Karpas-422 (cell line): ENCODE data around the gene ITGA4. TPM values are rescaled to one million over a fixed set of nuclear protein-coding genes. Genes with fewer than 3 reads are reported as not detected.
A peak's percentile ranks its signal among the peaks of the same experiment; 100 is the strongest.
"Not testable (repeated sequence)": the region's sequence is repeated elsewhere in the genome, so short reads cannot be mapped to it uniquely, and the experiment has no call there.

Source experiments
- DNase-seq: peaks from one replicate; pipeline ENCODE4 v3.0.0-alpha.2; 2015
- H2AFZ ChIP-seq: fragments of 200-600 bp; sonication (generic); 2 replicates; pipeline ENCODE4 v1.6.1; 2014; ENCODE audit warnings: antibody characterized with exemption, low read length, mixed read lengths
- H3K27ac ChIP-seq: fragments of 200-600 bp; sonication (generic); 2 replicates; pipeline ENCODE4 v1.5.1; 2014; ENCODE audit warnings: mild to moderate bottlenecking, low read length, moderate library complexity
- H3K27me3 ChIP-seq: fragments of 200-600 bp; sonication (generic); 2 replicates; pipeline ENCODE4 v1.6.1; 2014; ENCODE audit warnings: low read length, mixed read lengths
- H3K36me3 ChIP-seq: fragments of 200-600 bp; sonication (generic); 2 replicates; pipeline ENCODE4 v1.6.1; 2014; ENCODE audit warnings: low read length, mixed read lengths; ENCODE audit not compliant: insufficient read depth
- H3K4me1 ChIP-seq: fragments of 200-600 bp; sonication (generic); 2 replicates; pipeline ENCODE4 v1.6.1; 2014; ENCODE audit warnings: mild to moderate bottlenecking, low read length, mixed read lengths
- H3K4me2 ChIP-seq: fragments of 200-600 bp; sonication (generic); 2 replicates; pipeline ENCODE4 v1.6.1; 2014; ENCODE audit warnings: low read length, low read depth, mild to moderate bottlenecking; ENCODE audit not compliant: poor library complexity, severe bottlenecking
- H3K4me3 ChIP-seq: fragments of 200-600 bp; sonication (generic); 2 replicates; pipeline ENCODE4 v1.5.1; 2014; ENCODE audit warnings: mild to moderate bottlenecking, antibody characterized with exemption, low read length, mixed read lengths
- H3K79me2 ChIP-seq: fragments of 200-600 bp; sonication (generic); 2 replicates; pipeline ENCODE4 v1.6.1; 2014; ENCODE audit warnings: mild to moderate bottlenecking, low read length, mixed read lengths
- H3K9ac ChIP-seq: fragments of 200-600 bp; sonication (generic); 2 replicates; pipeline ENCODE4 v1.6.0; 2014; ENCODE audit warnings: low read length
- H3K9me2 ChIP-seq: fragments of 200-600 bp; sonication (generic), shearing (Covaris generic); replicated peaks from 2 replicates; pipeline ENCODE4 v1.6.0; 2014; ENCODE audit warnings: mild to moderate bottlenecking, low read length, moderate library complexity; ENCODE audit not compliant: insufficient read depth
- H3K9me3 ChIP-seq: fragments of 300-700, 200-600 bp; sonication (generic); 2 replicates; pipeline ENCODE4 v1.6.1; 2014; ENCODE audit warnings: low read length, mixed read lengths
- H4K20me1 ChIP-seq: fragments of 200-600 bp; sonication (generic); 2 replicates; pipeline ENCODE4 v1.6.1; 2014; ENCODE audit warnings: mild to moderate bottlenecking, antibody characterized with exemption, low read length, low read depth; ENCODE audit not compliant: insufficient read depth
- total RNA-seq: library from RNA; depleted of rRNA; stranded (reverse); fragments of >200 nt; shearing (Covaris generic); gene quantifications from 2 replicates; pipeline ENCODE4 v1.2.3, GENCODE V29; 2014; ENCODE audit warnings: low replicate concordance

ITGA4 gene
- total RNA-seq, 1 experiment from 2014 or later = 244 TPM

- Histone ChIP-seq H3K4me1 (peaks cover 7% of the 10 kb centered on the region), H3K27ac (no peak overlapping the region), H3K79me2 (no peaks in the 10 kb centered on the region), H3K9me2 (no peaks in the 10 kb centered on the region), H3K36me3 (no peaks in the 10 kb centered on the region), H4K20me1 (no peaks in the 10 kb centered on the region), H3K27me3 (no peaks in the 10 kb centered on the region), H3K9me3 (no peaks in the 10 kb centered on the region), H3K4me3 (no peak overlapping the region), H2AFZ (peak overlapping the region; percentile 79; the same call in 1 of the 2 replicates), H3K4me2 (no peak overlapping the region), H3K9ac (no peak overlapping the region)
- no peak for DNase-seq
These were observed 10.2 kb upstream of the ITGA4 start for GRCh38 chr2:181446985-181447384.

- H3K4me3 ChIP-seq, H3K79me2 ChIP-seq, H3K27me3 ChIP-seq, H3K9me2 ChIP-seq, H2AFZ ChIP-seq, H3K4me1 ChIP-seq, H4K20me1 ChIP-seq, H3K36me3 ChIP-seq, DNase-seq, H3K9me3 ChIP-seq, H3K9ac ChIP-seq, H3K27ac ChIP-seq, H3K4me2 ChIP-seq: not testable (repeated sequence)
These were observed 7.9 kb upstream of the ITGA4 start for GRCh38 chr2:181449278-181449677.

GRCh38 chr2:181454686-181455450, 2.3 kb upstream of the ITGA4 start:
- DNase-seq = no peak
- no peak overlapping the region for H3K4me2 ChIP-seq
- no peak overlapping the region for H3K9ac ChIP-seq
- H2AFZ ChIP-seq = no peak overlapping the region
- H3K4me3 ChIP-seq = no peak overlapping the region
- no peaks in the 10 kb centered on the region for H3K9me3 ChIP-seq
- no peaks in the 10 kb centered on the region for H3K27me3 ChIP-seq
- H3K27ac ChIP-seq = no peak overlapping the region
- H3K79me2 ChIP-seq = peaks cover 30% of the 10 kb centered on the region
- no peaks in the 10 kb centered on the region for H3K9me2 ChIP-seq
- peaks cover 8% of the 10 kb centered on the region for H3K36me3 ChIP-seq
- no peaks in the 10 kb centered on the region for H4K20me1 ChIP-seq
- H3K4me1 ChIP-seq = peaks cover 28% of the 10 kb centered on the region

GRCh38 chr2:181456660-181457120, 496 bp upstream of the ITGA4 start:
- Histone ChIP-seq H3K4me3 (peak overlapping the region; percentile 70), H3K4me2 (peak overlapping the region; percentile 95), H3K9me2 (no peaks in the 10 kb centered on the region), H3K27me3 (no peaks in the 10 kb centered on the region), H3K9me3 (no peaks in the 10 kb centered on the region), H3K27ac (peak overlapping the region; percentile 98), H3K36me3 (peaks cover 22% of the 10 kb centered on the region), H4K20me1 (no peaks in the 10 kb centered on the region), H3K79me2 (peaks cover 48% of the 10 kb centered on the region), H3K4me1 (peaks cover 47% of the 10 kb centered on the region), H2AFZ (0 out of 2 replicates have a peak overlapping the region, but pooled peaks have one; percentile 44), H3K9ac (peak overlapping the region; percentile 91)
- peak; percentile 95 for DNase-seq

- peak overlapping the region; percentile 98 for H3K27ac ChIP-seq
- H3K4me2 ChIP-seq = peak overlapping the region; percentile 95
- peaks cover 59% of the 10 kb centered on the region for H3K79me2 ChIP-seq
- H3K36me3 ChIP-seq = peaks cover 31% of the 10 kb centered on the region
- peak overlapping the region; percentile 70 for H3K4me3 ChIP-seq
- no peaks in the 10 kb centered on the region for H3K9me2 ChIP-seq
- DNase-seq = peak; percentile 93
- H3K4me1 ChIP-seq = peaks cover 57% of the 10 kb centered on the region
- no peaks in the 10 kb centered on the region for H3K27me3 ChIP-seq
- no peaks in the 10 kb centered on the region for H3K9me3 ChIP-seq
- peaks cover 2% of the 10 kb centered on the region; the same call in 1 of the 2 replicates for H4K20me1 ChIP-seq
- H3K9ac ChIP-seq = peak overlapping the region; percentile 91
- no peak overlapping the region for H2AFZ ChIP-seq
These were observed 697 bp downstream of the ITGA4 start for GRCh38 chr2:181457741-181458425.

GRCh38 chr2:181458871-181459270, 1.7 kb downstream of the ITGA4 start:
- H4K20me1 ChIP-seq = peaks cover 12% of the 10 kb centered on the region
- no peak overlapping the region for H2AFZ ChIP-seq
- H3K9ac ChIP-seq = peak overlapping the region; percentile 91
- H3K4me1 ChIP-seq = peaks cover 67% of the 10 kb centered on the region
- H3K9me3 ChIP-seq = no peaks in the 10 kb centered on the region
- H3K9me2 ChIP-seq = no peaks in the 10 kb centered on the region
- H3K4me3 ChIP-seq = peak overlapping the region; percentile 70
- H3K27ac ChIP-seq = peak overlapping the region; percentile 98
- peaks cover 41% of the 10 kb centered on the region for H3K36me3 ChIP-seq
- H3K27me3 ChIP-seq = no peaks in the 10 kb centered on the region
- peak overlapping the region; percentile 95 for H3K4me2 ChIP-seq
- H3K79me2 ChIP-seq = peaks cover 69% of the 10 kb centered on the region
- DNase-seq = peak; percentile 82

GRCh38 chr2:181459621-181460021, 2.4 kb downstream of the ITGA4 start:
- H3K9me3 ChIP-seq = no peaks in the 10 kb centered on the region
- H2AFZ ChIP-seq = no peak overlapping the region
- peak overlapping the region; percentile 98 for H3K27ac ChIP-seq
- H3K9ac ChIP-seq = peak overlapping the region; percentile 91
- DNase-seq = peak; percentile 62
- peaks cover 48% of the 10 kb centered on the region for H3K36me3 ChIP-seq
- H3K4me1 ChIP-seq = peaks cover 75% of the 10 kb centered on the region
- peaks cover 16% of the 10 kb centered on the region for H4K20me1 ChIP-seq
- H3K27me3 ChIP-seq = no peaks in the 10 kb centered on the region
- H3K9me2 ChIP-seq = no peaks in the 10 kb centered on the region
- peak overlapping the region; percentile 70 for H3K4me3 ChIP-seq
- peak overlapping the region; percentile 95 for H3K4me2 ChIP-seq
- peaks cover 77% of the 10 kb centered on the region for H3K79me2 ChIP-seq
